SU-DHL-6 (cell line): ENCODE data around the gene EML6.
A peak's percentile ranks its signal among the peaks of the same experiment; 100 is the strongest.

Experiments used
- H2AFZ ChIP-seq: fragments of 200-600 bp; sonication (generic); 2 replicates; pipeline ENCODE4 v1.6.1; 2014; ENCODE audit warnings: low read depth, mild to moderate bottlenecking, moderate library complexity, mixed read lengths, antibody characterized with exemption, low read length; ENCODE audit not compliant: severe bottlenecking
- H3F3A ChIP-seq: fragments of 200-600 bp; shearing (Covaris generic); 2 replicates; pipeline ENCODE4 v1.6.0; 2016; ENCODE audit warnings: antibody characterized with exemption, mild to moderate bottlenecking; ENCODE audit not compliant: insufficient read depth
- H3K27ac ChIP-seq: fragments of 200-600 bp; sonication (generic); 2 replicates; pipeline ENCODE4 v1.5.1; 2016; ENCODE audit warnings: low read depth, mild to moderate bottlenecking, low read length, moderate library complexity, mixed read lengths
- H3K27me3 ChIP-seq: fragments of 200-600 bp; sonication (generic), shearing (Covaris generic); 2 replicates; pipeline ENCODE4 v1.6.0; 2014; ENCODE audit warnings: mild to moderate bottlenecking, low read length
- H3K36me3 ChIP-seq: fragments of 200-600 bp; sonication (generic); 2 replicates; pipeline ENCODE4 v1.6.1; 2014; ENCODE audit warnings: mild to moderate bottlenecking, low read length, mixed read lengths
- H3K4me2 ChIP-seq: fragments of 300-600, 200-600 bp; shearing (Covaris generic), sonication (generic); 2 replicates; pipeline ENCODE4 v1.6.0; 2014; ENCODE audit warnings: low read length, low read depth, mild to moderate bottlenecking; ENCODE audit not compliant: poor library complexity, severe bottlenecking
- H3K4me3 ChIP-seq: fragments of 200-600 bp; sonication (generic); 2 replicates; pipeline ENCODE4 v1.5.1; 2014; ENCODE audit warnings: antibody characterized with exemption, low read length, mild to moderate bottlenecking, mixed read lengths; ENCODE audit not compliant: insufficient read depth, poor library complexity, severe bottlenecking
- H3K79me2 ChIP-seq: fragments of 200-600 bp; sonication (generic); 2 replicates; pipeline ENCODE4 v1.6.1; 2014; ENCODE audit warnings: mild to moderate bottlenecking, low read length, moderate library complexity; ENCODE audit not compliant: insufficient read depth
- H3K9ac ChIP-seq: fragments of 200-600 bp; sonication (generic); 2 replicates; pipeline ENCODE4 v1.7.0; 2014; ENCODE audit warnings: mild to moderate bottlenecking, low read length
- H3K9me2 ChIP-seq: fragments of 200-600 bp; sonication (generic); replicated peaks from 2 replicates; pipeline ENCODE4 v1.6.1; 2014; ENCODE audit warnings: low read length; ENCODE audit not compliant: insufficient read depth
- H3K9me3 ChIP-seq: fragments of 200-600 bp; sonication (generic); 2 replicates; pipeline ENCODE4 v1.6.1; 2014; ENCODE audit warnings: low read length, mixed read lengths; ENCODE audit not compliant: insufficient read depth
- H4K20me1 ChIP-seq: fragments of 200-600 bp; sonication (generic); 2 replicates; pipeline ENCODE4 v1.6.1; 2014; ENCODE audit warnings: low read depth, mild to moderate bottlenecking, antibody characterized with exemption, low read length, moderate library complexity, mixed read lengths
- EZH2phosphoT487 ChIP-seq: fragments of 200-600 bp; sonication (generic), shearing (Covaris generic); conservative IDR thresholded peaks from 2 replicates; pipeline ENCODE4 v1.6.1; 2018; ENCODE audit warnings: mild to moderate bottlenecking, antibody characterized with exemption, low read length, moderate library complexity, mixed read lengths
- TF ChIP-seq, protein P1 (sequence below): fragments of 200-600 bp; sonication (generic); IDR thresholded peaks from one replicate; pipeline ENCODE4 v1.5.1; 2017; ENCODE audit warnings: antibody characterized with exemption, mild to moderate bottlenecking, low read length, moderate library complexity; ENCODE audit not compliant: insufficient read depth, poor library complexity, severe bottlenecking

The EML6 gene

GRCh38 chr2:54763636-54764291 lies 40.3 kb downstream of the EML6 start:
- Histone ChIP-seq H3K36me3 (peaks cover 5% of the 10 kb centered on the region; the same call in 1 of the 2 replicates), H2AFZ (no peak overlapping the region), H3K27ac (no peak overlapping the region), H3K9me2 (no peaks in the 10 kb centered on the region), H3K4me2 (no peak overlapping the region), H3K79me2 (peaks cover 8% of the 10 kb centered on the region), H3K9me3 (no peaks in the 10 kb centered on the region), H3K9ac (no peak overlapping the region), H3K4me3 (no peak overlapping the region), H3F3A (peaks cover 16% of the 10 kb centered on the region), H4K20me1 (no peaks in the 10 kb centered on the region), H3K27me3 (no peaks in the 10 kb centered on the region)
- TF ChIP-seq, protein P1, sequence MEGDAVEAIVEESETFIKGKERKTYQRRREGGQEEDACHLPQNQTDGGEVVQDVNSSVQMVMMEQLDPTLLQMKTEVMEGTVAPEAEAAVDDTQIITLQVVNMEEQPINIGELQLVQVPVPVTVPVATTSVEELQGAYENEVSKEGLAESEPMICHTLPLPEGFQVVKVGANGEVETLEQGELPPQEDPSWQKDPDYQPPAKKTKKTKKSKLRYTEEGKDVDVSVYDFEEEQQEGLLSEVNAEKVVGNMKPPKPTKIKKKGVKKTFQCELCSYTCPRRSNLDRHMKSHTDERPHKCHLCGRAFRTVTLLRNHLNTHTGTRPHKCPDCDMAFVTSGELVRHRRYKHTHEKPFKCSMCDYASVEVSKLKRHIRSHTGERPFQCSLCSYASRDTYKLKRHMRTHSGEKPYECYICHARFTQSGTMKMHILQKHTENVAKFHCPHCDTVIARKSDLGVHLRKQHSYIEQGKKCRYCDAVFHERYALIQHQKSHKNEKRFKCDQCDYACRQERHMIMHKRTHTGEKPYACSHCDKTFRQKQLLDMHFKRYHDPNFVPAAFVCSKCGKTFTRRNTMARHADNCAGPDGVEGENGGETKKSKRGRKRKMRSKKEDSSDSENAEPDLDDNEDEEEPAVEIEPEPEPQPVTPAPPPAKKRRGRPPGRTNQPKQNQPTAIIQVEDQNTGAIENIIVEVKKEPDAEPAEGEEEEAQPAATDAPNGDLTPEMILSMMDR, result peak; percentile 38
- TF ChIP-seq EZH2phosphoT487, result no peak

GRCh38 chr2:54767921-54768320 lies 44.5 kb downstream of the EML6 start:
- Histone ChIP-seq H3K27me3 (no peaks in the 10 kb centered on the region), H3F3A (no peaks in the 10 kb centered on the region), H3K9me2 (no peaks in the 10 kb centered on the region), H3K4me2 (no peak overlapping the region), H3K79me2 (peaks cover 4% of the 10 kb centered on the region; the same call in 1 of the 2 replicates), H3K36me3 (no peaks in the 10 kb centered on the region), H3K9ac (no peak overlapping the region), H4K20me1 (no peaks in the 10 kb centered on the region), H2AFZ (no peak overlapping the region), H3K27ac (no peak overlapping the region), H3K9me3 (no peaks in the 10 kb centered on the region), H3K4me3 (no peak overlapping the region)
- no peak for TF ChIP-seq EZH2phosphoT487
- TF ChIP-seq, protein P1, result no peak

DNA sequence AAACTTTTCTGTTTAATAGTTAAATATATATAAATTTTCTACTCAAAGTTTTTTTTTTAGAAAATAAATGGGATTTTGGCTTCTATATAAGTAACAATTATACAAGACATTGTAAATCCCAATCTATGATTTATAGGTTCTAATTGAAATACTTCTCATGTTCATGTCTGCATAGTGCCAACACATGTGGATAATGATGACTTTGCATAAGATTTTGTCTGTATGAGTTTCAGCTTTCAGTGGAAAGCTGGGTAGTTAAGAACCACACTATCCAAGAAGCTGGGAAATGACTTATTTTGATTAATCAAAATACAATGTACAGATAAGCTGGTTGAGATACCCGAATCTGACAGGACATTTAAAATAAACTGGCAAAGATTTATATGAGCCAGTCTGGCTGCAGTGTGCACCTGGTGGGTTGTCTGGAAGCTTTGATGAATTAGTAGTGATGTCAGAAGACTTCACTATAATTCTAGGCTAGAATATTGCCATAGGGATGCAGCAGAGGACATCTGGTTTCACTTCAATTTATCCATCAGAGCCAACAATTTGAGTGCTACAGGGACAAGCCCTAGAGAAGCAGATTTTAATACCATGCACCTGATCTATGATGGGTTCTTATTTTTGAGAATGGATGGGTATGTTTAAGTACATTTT lies 45.4 kb downstream of the EML6 start:
- no peak for TF ChIP-seq EZH2phosphoT487
- TF ChIP-seq, protein P1, result no peak
- no peak overlapping the region for H2AFZ ChIP-seq
- 0 out of 2 replicates have a peak, but pooled peaks cover 4% of the 10 kb centered on the region for H3K79me2 ChIP-seq
- no peaks in the 10 kb centered on the region for H3K9me3 ChIP-seq
- H4K20me1 ChIP-seq, result no peaks in the 10 kb centered on the region
- H3K27me3 ChIP-seq, result no peaks in the 10 kb centered on the region
- H3K9me2 ChIP-seq, result no peaks in the 10 kb centered on the region
- no peak overlapping the region for H3K4me3 ChIP-seq
- H3K36me3 ChIP-seq, result no peaks in the 10 kb centered on the region
- H3K4me2 ChIP-seq, result no peak overlapping the region
- H3K9ac ChIP-seq, result no peak overlapping the region
- H3K27ac ChIP-seq, result no peak overlapping the region
- H3F3A ChIP-seq, result no peaks in the 10 kb centered on the region
